Measurements from ENCODE around the gene TMEM191C.
"Not testable (repeated sequence)": the region's sequence is repeated elsewhere in the genome, so short reads cannot be mapped to it uniquely, and the experiment has no call there.

TMEM191C gene

GRCh38 chr22:21473664-21474063 is 6.5 kb downstream of the TMEM191C start:
- not testable (repeated sequence) for DNase-seq

- DNase-seq = not testable (repeated sequence)
Measured at GRCh38 chr22:21484039-21484438, 16.9 kb downstream of the TMEM191C start.

- DNase-seq = not testable (repeated sequence)
Measured at GRCh38 chr22:21487723-21488122, 20.5 kb downstream of the TMEM191C start.

- not testable (repeated sequence) for DNase-seq
Measured at GRCh38 chr22:21489149-21489680, 22.0 kb downstream of the TMEM191C start.

- not testable (repeated sequence) for DNase-seq
Measured at GRCh38 chr22:21490556-21490955, 23.4 kb downstream of the TMEM191C start.

- not testable (repeated sequence) for DNase-seq
Measured at GRCh38 chr22:21492271-21492670, 25.1 kb downstream of the TMEM191C start.

- not testable (repeated sequence) for DNase-seq
Measured at GRCh38 chr22:21493789-21494782, 26.9 kb downstream of the TMEM191C start.

- DNase-seq = not testable (repeated sequence)
Measured at GRCh38 chr22:21497984-21498383, 30.8 kb downstream of the TMEM191C start.

- not testable (repeated sequence) for DNase-seq
Measured at GRCh38 chr22:21498489-21498888, 31.3 kb downstream of the TMEM191C start.

- DNase-seq = not testable (repeated sequence)
Measured at GRCh38 chr22:21499623-21500506, 32.7 kb downstream of the TMEM191C start.

GRCh38 chr22:21510397-21510796 is 43.2 kb downstream of the TMEM191C start:
- not testable (repeated sequence) for DNase-seq

- DNase-seq = not testable (repeated sequence)
Measured at GRCh38 chr22:21512022-21512421, 44.8 kb downstream of the TMEM191C start.

GRCh38 chr22:21514117-21514516 is 46.9 kb downstream of the TMEM191C start:
- DNase-seq = not testable (repeated sequence)

- not testable (repeated sequence) for DNase-seq
Measured at GRCh38 chr22:21515234-21515633, 48.0 kb downstream of the TMEM191C start.

- not testable (repeated sequence) for DNase-seq
Measured at GRCh38 chr22:21516522-21516921, 49.3 kb downstream of the TMEM191C start.

- DNase-seq = peak in 1 of 2 donors; percentile 39
Measured at GRCh38 chr22:21516970-21517764, 50.0 kb downstream of the TMEM191C start.

All from CD4-positive, alpha-beta T cell treated with Interferon alpha-2 for 1 hour (primary cell).